Stimulated activated CD4-positive, alpha-beta T cell treated with anti-CD3 and anti-CD28 coated beads, Interleukin-1b, Interleukin-23, amount 100 ng/mL, for 1 hour (primary cell): Measurements from ENCODE around the gene LYPD4.

ENCODE experiments used
- DNase-seq, 2 donors: peaks; one replicate each; pipeline ENCODE4 v3.0.0-alpha.2; 2020; ENCODE audit warnings: low read depth in 2 of 2

LYPD4 gene

DNA sequence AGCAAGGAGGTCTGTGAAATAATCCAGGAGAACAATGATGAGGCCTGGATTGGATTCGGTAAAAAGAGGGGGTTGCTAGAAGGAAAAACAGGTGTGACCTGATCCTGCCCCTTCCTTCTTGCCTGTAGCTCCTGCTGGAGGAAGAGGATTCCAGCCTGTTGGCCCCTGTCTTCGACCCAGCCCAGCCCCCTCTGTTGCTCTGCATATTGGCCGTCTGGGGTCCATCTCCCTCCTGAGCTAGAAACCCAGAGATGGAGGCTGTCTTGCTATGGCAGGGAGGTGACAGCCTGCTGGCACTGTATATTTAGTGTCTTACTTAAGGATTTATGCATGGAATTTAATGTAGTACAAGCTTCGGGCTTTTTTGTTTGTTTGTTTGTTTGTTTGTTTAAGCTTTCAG is 7.0 kb upstream of the LYPD4 start:
- DNase-seq, result no peak

DNA sequence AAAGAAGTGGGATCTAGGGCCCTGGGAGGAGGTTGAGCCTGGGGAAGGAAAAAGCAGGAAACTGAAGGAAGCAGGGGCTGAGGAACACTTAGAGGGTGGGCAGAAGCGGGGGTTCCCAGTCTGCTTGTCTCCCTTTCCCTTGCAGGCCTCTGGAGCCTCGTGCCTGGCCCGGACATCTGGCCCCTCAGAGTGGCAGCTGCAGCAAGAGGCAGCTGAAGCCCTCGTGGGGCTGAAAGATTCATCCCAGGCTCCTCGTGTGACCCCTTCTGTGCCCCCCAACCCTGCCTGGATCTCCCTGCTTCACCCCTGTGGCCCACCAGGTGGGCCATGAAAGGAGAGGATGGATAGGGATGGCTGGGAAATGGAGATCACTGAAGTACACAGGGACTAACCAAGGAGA is 5.9 kb upstream of the LYPD4 start:
- no peak for DNase-seq

DNA sequence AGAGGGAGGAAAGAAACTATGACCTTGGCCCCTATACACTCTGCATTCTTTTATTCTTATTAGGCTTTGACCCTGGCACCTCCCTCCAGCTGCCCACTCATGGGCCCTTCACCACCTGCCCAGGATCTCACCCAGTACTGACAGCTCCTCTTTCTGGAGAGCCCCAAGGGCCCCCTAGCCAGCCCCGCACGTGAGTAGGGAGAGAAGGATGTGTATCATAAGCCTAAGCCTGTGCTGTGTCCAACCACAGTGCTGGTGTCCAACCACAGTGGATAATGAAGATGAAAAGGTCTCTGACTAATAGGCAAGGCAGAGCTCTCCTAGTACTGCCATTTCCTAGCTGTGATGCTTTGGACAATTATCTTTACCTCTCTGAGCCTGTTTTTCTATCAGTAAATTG is 4.6 kb upstream of the LYPD4 start:
- no peak for DNase-seq

DNA sequence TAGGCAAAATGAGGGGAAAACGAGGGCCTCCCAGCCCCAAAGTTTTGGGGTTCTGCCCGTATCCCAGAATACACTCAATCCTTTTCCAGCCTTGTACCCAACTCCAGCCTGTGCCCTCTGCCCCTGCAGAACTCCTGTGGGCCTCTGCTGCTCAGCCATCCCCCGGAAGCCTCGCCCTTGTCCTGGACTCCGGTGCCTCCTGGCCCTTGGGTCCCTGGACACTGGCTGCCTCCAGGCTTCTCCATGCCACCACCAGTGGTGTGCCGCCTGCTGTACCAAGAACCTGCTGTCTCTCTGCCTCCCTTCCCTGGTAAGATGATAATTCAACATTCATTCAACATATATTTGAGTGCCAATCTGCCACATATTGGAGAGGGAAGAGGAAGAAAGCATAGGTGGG is 4.2 kb upstream of the LYPD4 start:
- no peak for DNase-seq

DNA sequence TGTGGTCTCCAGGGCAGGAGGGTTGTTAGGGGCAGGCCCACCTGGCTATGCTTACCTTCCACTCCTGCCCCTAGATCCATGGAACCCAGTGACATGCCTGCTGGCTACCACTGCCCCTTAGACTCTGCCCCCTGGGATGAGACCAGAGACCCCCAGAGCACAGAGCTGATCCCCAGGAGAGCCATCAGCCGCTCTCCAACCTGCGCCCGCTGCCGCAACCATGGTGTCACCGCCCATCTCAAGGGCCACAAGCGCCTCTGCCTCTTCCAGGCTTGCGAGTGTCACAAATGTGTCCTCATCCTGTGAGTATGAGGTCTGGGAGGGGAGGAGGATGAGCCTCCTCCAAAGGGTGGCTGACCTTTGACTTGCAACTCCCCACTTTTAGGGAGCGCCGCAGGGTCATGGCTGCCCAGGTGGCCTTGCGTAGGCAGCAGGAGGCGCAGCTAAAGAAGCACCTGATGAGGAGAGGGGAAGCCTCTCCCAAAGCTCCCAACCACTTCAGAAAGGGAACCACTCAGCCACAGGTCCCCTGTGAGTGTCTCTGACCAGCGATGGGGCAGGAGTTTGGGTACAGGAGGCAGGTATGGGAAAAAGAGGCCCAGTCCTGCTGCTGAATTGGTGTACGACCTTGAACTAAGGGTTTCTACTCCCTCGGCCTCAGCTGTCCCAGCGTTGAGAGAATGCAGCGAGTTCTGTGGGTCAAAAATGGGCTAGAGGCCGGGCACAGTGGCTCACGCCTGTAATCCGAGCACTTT is 3.0 kb upstream of the LYPD4 start:
- no peak for DNase-seq

DNA sequence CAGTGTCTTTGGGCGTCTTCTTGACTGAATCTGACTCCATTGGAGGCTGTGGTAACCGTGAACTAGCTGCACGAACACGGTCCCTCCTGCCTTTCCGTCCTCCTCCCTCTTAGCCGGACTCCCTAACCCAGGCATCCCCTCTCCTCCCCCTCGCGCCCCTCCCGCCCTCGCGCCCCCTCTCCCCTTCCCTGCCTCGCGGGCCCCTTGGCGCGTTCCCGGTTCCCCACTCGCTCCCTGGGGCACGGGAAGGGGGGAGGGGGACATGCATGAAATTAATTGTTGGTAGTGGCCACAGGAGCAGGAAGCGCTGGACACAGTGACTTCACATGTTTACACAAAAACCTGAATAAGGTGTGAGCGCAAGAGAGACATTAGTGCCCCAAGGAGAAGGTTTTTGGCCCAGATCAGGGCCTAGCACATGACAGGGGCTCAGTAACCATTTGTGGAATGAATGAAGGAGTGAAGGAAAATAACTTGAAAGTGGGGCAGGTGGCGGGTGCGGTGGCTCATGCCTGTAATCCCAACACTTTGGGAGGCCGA is 638 bp upstream of the LYPD4 start:
- DNase-seq, result no peak

DNA sequence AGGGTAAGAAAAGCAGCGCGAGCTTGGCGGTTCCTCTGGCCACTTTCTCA is 343 bp upstream of the LYPD4 start, which contains the start of gene DMRTC2:
Gene DMRTC2, plus strand, starts transcription at position 42 of the 50 bp plus-strand sequence. CDS start 2,387 bp downstream, outside the sequence.
- DNase-seq, result no peak

DNA sequence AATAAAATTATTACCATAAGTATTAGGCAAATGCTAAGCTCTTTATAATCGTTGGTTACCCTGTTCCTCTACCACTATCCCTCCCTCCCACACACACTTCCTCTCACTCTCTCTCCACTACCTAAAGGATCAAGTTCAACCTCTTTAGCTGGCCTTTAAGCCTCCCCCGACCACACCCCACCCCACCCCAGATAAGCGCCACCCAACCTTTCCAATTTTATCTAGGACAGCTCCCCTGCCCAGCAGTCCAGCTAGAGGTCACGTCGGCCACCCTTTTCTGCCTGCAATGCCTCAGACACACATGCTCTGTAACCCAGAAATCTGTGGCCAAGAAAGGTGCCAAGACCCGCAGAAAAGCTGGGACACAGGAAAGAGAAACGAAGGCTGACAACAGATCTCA is 1.1 kb downstream of the LYPD4 start:
- DNase-seq, result no peak

DNA sequence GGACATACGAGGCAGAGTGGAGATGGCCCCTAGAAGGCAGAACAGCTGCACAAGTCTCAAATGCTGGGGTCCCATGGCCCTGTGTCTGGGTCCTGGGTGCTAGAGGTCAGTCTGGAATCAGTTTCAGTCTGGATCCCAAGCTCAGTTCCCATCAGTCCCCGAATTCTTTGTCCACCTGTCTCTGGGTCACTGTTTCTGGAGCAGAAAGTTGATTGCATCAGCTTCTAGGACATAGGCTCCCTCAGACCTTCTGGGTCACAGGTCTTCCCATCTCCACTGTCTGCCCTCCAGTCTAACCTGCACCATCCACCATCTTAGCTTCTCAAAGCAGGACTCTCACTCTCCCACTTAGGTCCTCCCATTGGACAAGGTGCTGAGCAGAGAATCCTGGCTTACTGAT is 5.3 kb downstream of the LYPD4 start:
- DNase-seq, result no peak

DNA sequence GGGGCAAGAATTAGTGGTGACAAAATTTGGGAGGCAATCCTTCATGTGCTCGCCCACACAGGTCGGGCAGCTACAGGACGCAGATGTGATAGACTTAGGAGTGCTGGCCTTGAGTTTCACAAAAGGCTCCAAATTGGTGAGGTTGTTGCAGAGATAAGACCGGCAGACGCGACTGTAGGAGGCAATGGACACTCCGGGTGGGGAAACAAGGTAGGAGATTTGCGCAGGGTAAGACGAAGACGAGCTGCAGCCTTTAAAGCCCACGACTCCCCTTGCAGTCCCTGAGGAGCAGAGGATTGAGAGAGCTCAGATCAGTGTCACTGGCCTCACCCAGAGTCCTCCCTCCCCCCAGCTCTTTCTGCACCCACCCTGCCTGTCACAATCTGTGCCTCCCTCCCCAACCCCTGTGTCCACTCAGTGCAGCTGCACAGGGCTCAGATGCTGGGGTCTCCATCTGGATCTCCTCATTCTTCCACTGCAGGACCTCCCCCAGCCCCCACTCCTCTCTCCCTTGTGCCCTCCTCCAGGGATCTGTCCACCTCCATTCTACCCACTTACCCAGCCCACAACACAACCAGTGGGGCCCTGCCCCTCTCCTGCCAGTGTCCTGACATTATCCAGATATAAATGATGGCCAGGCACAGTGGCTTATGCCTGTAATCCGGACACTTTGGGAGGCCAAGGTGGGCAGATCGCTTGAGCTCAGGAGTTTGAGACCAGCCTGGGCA is 6.3 kb downstream of the LYPD4 start:
- DNase-seq, result no peak

DNA sequence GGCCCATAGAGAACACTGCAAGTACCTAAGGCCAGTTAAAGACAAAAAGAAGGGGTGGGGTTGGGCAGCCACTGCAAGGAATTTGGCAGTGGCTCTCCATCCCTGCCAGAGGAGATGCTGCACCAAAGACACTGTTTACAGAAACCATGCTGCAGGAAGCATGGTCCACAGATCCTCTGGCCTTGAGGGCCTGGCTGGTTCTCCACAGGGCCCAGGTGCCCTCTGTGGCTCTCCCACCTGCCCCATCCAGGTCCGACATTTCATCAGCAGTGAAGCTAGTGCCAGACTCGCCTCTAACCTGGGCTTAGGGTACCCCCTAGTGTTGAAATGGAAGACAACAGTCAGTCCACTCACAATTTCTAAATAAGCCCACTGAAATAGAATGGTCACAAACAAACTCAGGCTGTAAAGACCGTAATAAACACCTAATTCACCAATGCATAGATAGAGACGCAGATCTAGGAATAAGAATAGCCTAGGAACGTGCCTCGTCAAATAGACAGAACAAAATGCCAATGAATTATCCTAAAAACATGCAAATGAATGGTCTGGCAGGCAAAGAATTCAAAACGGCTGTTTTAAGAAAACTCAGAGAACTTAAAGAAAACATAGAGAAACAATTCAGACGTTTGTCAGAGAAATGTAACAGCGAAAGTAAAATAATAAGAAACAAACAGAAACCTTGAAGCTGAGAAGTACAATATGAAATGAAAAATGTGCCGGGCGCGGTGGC is 23.3 kb downstream of the LYPD4 start:
- DNase-seq, result no peak

DNA sequence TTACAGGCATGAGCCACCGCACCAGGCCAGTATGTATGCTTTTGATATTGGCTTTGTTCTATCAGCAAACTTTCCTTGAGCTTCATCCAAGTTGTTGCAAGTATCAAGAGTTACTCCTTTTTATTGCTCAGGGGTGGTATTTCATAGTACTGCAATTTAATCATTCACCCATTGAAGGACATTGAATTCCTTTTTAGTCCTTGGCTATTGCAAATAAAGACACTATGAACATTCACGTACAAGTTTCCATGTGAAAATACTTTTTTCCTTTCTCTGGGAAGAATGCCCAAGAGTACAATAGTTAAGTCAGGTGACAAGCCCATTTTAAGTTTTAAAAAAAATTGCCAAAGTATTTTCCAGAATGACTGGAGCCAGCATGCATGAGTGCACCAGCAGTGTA is 27.7 kb downstream of the LYPD4 start:
- no peak for DNase-seq

DNA sequence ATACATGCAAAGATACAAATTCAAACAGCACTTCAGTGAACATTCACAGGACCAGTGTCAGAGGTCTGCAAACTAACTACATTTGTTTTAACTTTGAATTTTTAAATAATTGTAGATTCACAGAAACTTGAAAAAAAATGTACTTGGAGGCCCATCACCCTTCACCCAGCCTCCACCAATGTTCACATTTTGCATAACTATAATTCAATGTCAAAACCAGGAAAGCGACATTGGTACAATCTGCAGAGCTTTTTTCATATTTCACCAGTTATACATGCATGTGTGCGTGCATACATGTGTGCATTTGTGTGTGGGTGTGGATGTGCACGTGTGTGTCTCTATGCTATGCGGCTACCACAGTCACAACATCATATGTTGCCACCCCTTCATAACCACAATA is 29.2 kb downstream of the LYPD4 start:
- no peak for DNase-seq

DNA sequence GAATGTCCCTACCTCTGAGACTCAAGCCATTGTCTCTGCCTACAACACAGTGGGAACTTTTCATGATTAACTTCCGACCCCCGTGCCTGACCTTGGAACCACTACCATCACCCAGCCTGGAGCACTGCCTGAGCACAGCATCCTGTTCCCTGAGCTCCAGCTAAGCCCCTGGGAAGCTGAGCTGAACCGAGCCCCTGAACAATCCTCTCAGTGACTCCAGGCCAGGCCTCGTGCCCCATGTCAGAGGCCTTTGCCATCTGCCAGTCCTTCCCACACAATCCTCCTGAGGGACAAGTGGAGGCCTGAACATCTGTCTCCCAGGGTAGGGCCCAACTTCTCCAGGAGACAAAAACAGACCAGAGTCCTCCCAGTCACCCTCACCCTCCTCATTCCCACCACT is 30.6 kb downstream of the LYPD4 start:
- DNase-seq, result no peak

DNA sequence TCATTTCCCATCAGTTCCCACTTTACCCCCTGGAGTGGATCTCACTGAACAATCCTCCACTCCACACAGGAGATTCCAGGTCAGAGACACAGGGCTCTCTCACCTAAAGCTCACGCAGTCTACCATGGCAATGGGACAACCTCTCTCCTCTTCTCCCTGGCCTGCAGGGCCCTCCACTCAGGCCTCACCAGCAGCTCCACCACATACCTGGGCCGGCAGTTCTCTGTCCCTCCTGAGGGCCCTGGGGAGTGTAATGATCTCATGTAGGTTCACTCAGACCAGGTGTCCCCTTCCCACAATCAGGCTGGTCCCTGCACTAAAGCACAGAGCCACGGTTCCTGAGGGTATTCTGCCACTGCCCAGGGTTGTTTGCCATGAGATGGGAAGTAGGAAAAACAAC is 32.5 kb downstream of the LYPD4 start:
- DNase-seq, result no peak

DNA sequence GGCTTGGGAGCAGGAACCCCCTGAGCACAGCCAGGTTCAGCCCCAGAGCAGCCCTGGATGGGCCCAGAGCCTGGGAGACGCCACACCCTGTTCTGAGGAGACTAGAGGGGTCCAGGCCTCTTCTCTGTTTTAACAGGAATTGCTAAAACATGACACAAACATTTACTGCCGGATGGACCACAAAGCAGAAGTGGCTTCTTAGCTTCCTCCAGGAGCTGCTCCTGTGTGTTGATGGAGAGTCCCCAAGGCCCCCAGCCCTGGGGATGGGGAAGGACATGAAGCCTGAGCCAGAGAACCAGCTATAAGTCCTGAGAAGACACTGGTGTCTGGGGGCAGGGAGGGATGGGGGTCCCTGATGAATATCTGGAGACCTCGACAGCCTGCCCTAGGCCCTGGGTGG is 33.4 kb downstream of the LYPD4 start:
- no peak for DNase-seq

DNA sequence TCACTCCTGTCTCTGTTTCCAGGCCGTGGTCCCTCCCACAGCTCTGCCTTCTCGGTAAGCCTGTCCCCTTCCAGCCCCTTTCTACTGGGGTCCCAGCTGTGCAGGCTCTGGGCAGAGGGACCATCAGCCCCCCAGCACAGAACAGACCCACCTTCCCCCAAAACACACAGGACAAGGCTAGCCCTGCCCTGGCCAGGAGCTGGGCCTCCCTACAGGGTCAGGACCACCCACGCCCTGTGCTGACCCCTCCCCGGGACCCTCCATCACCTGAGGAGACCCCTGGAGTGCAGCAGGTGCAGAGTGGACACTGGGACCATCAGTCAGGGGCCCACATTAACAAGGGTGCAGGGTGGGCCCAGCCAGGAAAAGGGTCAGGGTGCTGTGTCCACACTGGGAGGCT is 34.2 kb downstream of the LYPD4 start:
- no peak for DNase-seq

DNA sequence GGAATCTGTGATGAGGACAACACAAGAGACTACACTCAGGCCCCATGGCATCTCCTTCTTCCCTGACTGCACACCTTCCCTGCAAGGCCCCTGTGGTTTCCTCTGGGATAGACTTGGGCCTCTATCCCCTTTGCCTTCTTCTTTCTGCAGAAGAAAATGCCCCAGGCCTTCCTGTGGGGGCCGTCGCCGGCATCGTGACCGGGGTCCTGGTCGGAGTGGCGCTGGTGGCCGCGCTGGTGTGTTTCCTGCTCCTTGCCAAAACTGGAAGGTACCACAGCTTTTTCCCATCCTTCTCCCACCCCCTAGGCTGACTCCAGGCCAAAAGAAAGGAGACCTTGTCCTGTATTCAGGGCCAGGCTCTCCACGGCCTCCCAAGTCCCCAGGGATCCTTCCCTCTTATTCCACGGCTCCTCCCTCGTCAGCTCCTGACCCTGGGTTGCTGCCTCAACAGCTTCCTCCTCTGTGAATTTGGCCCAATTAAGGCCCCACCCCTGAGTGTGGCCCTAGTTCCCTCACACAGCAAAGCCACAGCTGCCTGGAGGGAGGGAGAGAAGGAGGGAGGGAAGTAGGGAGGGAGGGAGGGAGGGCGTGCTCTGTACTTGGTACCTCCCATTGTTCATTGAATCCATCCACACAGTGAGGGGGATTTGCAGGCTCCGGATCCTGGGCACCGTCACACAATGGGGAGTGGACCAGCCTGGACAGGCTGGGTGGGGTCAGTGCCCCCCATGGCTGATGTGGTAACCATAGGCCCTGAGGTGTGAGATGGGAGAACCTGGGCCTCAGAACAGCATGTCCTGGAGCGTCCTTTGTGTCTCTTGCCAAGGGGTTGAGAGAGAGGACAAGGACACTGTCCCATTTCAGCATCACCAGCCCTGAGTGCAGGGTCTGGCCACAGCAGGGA is 35.6 kb downstream of the LYPD4 start:
- no peak for DNase-seq

DNA sequence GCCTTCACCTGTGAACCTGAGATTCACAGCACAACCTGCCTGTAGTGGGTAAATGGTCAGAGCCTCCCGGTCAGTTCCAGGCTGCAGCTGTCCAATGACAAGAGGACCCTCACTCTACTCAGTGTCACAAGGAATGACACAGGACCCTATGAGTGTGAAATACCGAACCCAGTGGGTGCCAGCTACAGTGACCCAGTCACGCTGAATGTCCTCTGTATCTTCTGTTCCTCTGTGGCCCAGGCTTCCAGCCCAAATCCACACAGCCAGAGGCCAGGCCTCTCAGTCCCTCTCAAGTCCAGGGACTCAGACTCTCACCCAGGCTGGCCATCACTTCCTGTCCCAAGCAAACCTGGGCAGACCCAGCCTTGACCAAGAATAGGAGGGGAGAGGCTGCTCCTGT is 37.3 kb downstream of the LYPD4 start:
- DNase-seq, result no peak

DNA sequence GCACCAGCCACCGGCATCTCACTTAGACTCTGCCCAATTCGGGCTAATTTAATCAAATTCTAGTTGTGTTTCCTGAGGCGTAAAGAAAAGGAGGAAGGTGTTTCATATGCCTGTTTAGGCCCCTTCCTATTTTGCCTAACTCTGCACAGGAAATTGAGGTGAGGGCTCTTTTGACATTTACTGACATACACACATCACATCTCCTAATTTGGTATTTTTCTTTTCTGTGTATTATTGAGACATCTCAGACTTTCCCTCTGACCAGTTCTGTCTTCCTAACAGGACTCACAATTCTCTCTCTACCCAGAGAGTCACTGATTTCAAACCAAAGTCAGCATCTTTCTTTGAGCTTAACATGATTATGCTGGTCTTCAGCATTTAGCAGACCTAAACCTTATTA is 40.1 kb downstream of the LYPD4 start:
- no peak for DNase-seq

DNA sequence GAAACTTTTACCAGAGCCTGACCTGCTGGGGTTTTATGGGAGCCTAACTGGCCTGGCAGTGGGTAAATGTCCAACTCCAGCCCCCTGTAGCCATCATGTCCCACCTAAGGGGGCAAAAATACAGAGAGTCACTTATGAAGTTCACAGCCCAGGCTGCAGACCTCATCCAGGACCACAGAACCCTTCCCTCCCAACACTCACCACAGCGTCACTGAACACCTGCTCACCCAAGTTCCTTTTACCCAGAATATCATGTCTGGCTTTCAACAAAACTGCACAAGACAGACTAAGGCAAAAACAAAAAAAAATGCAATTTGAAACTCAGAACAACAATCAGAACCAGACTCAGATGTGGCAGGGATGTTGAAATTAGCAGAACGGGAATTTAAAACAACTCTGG is 41.7 kb downstream of the LYPD4 start:
- DNase-seq, result no peak

DNA sequence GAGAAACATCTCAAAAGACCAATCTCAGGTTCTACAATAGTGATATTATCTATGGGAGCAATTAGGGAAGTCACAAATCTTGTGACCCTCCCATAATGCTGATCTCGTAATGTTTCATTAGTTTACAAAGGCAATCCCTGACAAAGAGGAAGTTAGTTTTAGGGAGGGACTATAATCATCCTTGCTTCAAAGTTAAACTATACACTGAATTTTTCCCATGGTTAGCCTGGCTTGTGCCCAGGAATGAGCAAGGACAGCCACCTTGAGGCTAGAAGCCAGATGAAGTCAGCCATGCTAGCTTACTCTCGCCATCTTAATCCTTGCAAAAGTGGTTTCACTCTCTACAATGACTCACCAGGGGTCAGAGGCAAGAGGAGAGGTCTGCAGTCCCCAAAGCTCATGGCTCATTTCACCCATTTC is 42.7 kb downstream of the LYPD4 start:
- no peak for DNase-seq
